ENCODE data around the gene HUNK.

DNA sequence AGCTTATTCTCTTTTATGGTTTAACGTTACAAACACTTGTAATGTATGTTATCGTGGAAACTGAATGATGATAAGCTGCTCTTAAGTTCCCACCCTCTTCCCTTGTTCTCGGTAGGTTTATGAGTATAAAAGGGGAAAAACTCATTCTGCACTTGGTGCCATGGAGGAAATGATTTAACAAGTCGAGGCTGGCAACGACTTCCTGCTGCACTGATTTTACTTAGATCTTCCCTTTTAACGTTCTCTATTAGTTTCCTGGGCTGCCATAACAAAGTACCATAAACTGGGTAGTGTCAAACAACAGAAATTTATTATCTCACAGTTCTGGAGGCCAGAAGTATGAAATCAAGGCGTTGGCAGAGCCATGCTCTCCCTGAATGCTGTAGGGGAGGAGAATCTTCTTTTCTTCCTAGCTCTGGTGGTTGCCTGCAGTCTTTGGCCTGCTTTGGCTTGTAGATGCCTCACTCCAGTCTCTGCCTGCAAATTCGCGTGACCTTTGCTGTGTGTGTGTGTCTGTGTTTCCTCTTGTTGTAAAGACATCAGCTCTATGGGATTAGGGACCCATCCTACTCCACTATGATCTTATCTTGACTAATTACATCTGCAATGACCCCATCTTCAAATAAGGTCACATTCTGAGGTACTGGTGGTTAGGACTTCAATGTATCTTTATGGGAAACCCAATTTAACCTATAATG lies 26.3 kb downstream of the HUNK start:
- no peak for TF ChIP-seq TAF1 (IDR thresholded peaks at IDR 0.05; ENCODE audit: borderline replicate concordance, insufficient read depth, low read length)
- TF ChIP-seq, protein P1, sequence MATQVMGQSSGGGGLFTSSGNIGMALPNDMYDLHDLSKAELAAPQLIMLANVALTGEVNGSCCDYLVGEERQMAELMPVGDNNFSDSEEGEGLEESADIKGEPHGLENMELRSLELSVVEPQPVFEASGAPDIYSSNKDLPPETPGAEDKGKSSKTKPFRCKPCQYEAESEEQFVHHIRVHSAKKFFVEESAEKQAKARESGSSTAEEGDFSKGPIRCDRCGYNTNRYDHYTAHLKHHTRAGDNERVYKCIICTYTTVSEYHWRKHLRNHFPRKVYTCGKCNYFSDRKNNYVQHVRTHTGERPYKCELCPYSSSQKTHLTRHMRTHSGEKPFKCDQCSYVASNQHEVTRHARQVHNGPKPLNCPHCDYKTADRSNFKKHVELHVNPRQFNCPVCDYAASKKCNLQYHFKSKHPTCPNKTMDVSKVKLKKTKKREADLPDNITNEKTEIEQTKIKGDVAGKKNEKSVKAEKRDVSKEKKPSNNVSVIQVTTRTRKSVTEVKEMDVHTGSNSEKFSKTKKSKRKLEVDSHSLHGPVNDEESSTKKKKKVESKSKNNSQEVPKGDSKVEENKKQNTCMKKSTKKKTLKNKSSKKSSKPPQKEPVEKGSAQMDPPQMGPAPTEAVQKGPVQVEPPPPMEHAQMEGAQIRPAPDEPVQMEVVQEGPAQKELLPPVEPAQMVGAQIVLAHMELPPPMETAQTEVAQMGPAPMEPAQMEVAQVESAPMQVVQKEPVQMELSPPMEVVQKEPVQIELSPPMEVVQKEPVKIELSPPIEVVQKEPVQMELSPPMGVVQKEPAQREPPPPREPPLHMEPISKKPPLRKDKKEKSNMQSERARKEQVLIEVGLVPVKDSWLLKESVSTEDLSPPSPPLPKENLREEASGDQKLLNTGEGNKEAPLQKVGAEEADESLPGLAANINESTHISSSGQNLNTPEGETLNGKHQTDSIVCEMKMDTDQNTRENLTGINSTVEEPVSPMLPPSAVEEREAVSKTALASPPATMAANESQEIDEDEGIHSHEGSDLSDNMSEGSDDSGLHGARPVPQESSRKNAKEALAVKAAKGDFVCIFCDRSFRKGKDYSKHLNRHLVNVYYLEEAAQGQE (IDR thresholded peaks at IDR 0.05; ENCODE audit: insufficient read depth in 1 of 2, low read depth in 2 of 2, low read length in 2 of 2) = no peak
- TF ChIP-seq FOXP2 (optimal IDR thresholded peaks at IDR 0.05; ENCODE audit: borderline replicate concordance, extremely low read depth, extremely low read length, insufficient read depth) = no peak
- no peak for TF ChIP-seq POLR2AphosphoS5 (IDR thresholded peaks at IDR 0.05; ENCODE audit: low read depth, low read length)
- TF ChIP-seq SIN3A (IDR thresholded peaks at IDR 0.05; ENCODE audit: borderline replicate concordance, insufficient read depth, low read length) = no peak
